Ovary (tissue), 9 donors: ENCODE data around the gene UBA3. TPM values are rescaled to one million over a fixed set of nuclear protein-coding genes. Genes with fewer than 3 reads are reported as not detected.

Source experiments
- DNase-seq, 5 donors: peaks; one replicate each; pipeline ENCODE4 v3.0.0-alpha.2; 2019 to 2020
- H3K27ac ChIP-seq, 2 donors: fragments of 200-600 bp; one replicate each; pipeline versions ENCODE4 v1.5.1 to v1.8.0; 2019 to 2022
- H3K27me3 ChIP-seq: fragments of 200-600 bp; one replicate; pipeline ENCODE4 v1.8.0; 2022
- H3K36me3 ChIP-seq: fragments of 200-600 bp; sonication (generic); one replicate; pipeline ENCODE4 v1.5.1; 2019
- H3K4me1 ChIP-seq: one replicate; pipeline ENCODE4 v1.8.1; 2013; ENCODE audit warnings: mild to moderate bottlenecking, moderate library complexity; ENCODE audit not compliant: insufficient read depth
- H3K4me3 ChIP-seq: fragments of 200-600 bp; sonication (generic); one replicate; pipeline ENCODE4 v1.5.1; 2017
- H3K9me3 ChIP-seq, 2 donors: fragments of 200-600 bp in 1 of 2; sonication (generic) in 1 of 2; one replicate each; pipeline versions ENCODE4 v1.5.1 to v1.8.1; 2013 to 2019; ENCODE audit warnings: mild to moderate bottlenecking in 1 of 2, moderate library complexity in 1 of 2
- CTCF ChIP-seq, 3 donors: fragments of 450-650 bp in 2 of 3; fragments of 200-600 bp in 1 of 3; IDR thresholded peaks; one replicate each; pipeline versions ENCODE4 v1.5.1 to v1.8.0; 2016 to 2022; ENCODE audit warnings: antibody characterized with exemption in 3 of 3, mild to moderate bottlenecking in 1 of 3
- EP300 ChIP-seq: sonication (generic); formaldehyde crosslinking; IDR thresholded peaks from one replicate; pipeline ENCODE4 v1.6.1; 2017; ENCODE audit warnings: antibody characterized with exemption
- POLR2A ChIP-seq: fragments of 450-650 bp; IDR thresholded peaks from one replicate; pipeline ENCODE4 v1.6.1; 2017; ENCODE audit warnings: antibody characterized with exemption, mild to moderate bottlenecking, moderate library complexity
- WGBS, 3 donors: extraction: QIAGEN DNeasy Blood & Tissue Kit in 1 of 3; methylation state at CpG; one replicate each; pipeline versions ENCODE4 v1.1.5 to v1.1.7; 2013 to 2017; 5-methylcytosine and 5-hydroxymethylcytosine counted together
- intact Hi-C, 4 donors: fragments of 100-400 bp; cut with DNase I; formaldehyde crosslinking; loops; one replicate each; pipeline versions ENCODE4 v1.11.0 to v1.15.1; 2022 to 2023
- polyA plus RNA-seq, 2 donors: library from polyadenylated mRNA; stranded (reverse); fragments of 200-250 nt in 1 of 2; fragments of 350-450 nt in 1 of 2; fragmentation: Illumina TruSeq in 1 of 2; extraction: RNeasy Lipid Tissue Mini Kit (QIAGEN cat#74804) in 1 of 2; gene quantifications; one replicate each; pipeline ENCODE4 v1.2.3, GENCODE V29; 2013 to 2014
- total RNA-seq, 7 donors: library from RNA; depleted of rRNA in 2 of 7; stranded (reverse); fragments of >200 nt in 2 of 7; fragmentation: NEBNext Ultra II Directional in 3 of 7; extraction: Animal tissue kit (Norgen Biotek cat#: 25700) in 3 of 7; gene quantifications; one replicate each; pipeline versions ENCODE4 v1.1.0 to v1.2.4, GENCODE V29; 2016 to 2023
- donor health status: DM: no; HTN: no; CAD: no; lungs with moderate emphysema.
- donor health status: DM: no; HTN: no; CAD: no.
- donor health status: Bipolar disorder and iron deficiency.
- donor health status: DM: yes; HTN: yes; CAD: no.
- donor health status: DM: no; HTN: no; CAD: no.
- donor health status: DM: yes; HTN: yes; CAD: no.

Gene UBA3
- total and polyA plus RNA-seq, 9 donors: 34.7 to 54.9 (median 47.7) TPM

- DNase-seq: no peak
- 30 to 34% (median 34%) methylated on average over 2 of the region's 2 CpGs for WGBS, 3 donors
- H3K27ac ChIP-seq: no peak overlapping the region
- no peaks in the 10 kb centered on the region for H3K36me3 ChIP-seq
- H3K4me1 ChIP-seq: peaks cover 13% of the 10 kb centered on the region
- TF ChIP-seq POLR2A: no peak
- TF ChIP-seq CTCF (IDR thresholded peaks at IDR 0.05): no peak
- no peak for TF ChIP-seq EP300
- no peaks in the 10 kb centered on the region for H3K27me3 ChIP-seq
- intact Hi-C loops: no loop called here
- peak overlapping the region; percentile 95 for H3K4me3 ChIP-seq
- no peaks in the 10 kb centered on the region for H3K9me3 ChIP-seq
Measured at GRCh38 chr3:69088063-69088462, 7.9 kb upstream of the UBA3 start.

- TF ChIP-seq EP300: no peak
- no peak for TF ChIP-seq CTCF (IDR thresholded peaks at IDR 0.05)
- TF ChIP-seq POLR2A: no peak
- Histone ChIP-seq H3K27me3 (no peaks in the 10 kb centered on the region), H3K4me1 (peaks cover 13% of the 10 kb centered on the region), H3K4me3 (peak overlapping the region; percentile 95), H3K36me3 (no peaks in the 10 kb centered on the region), H3K9me3 (no peaks in the 10 kb centered on the region), H3K27ac (peak overlapping the region; percentile 9 to 69)
- 83 to 91% (median 83%) methylated on average over 3 of the region's 3 CpGs for WGBS, 3 donors
- DNase-seq: no peak
- intact Hi-C loops: no loop called here
Measured at GRCh38 chr3:69087030-69087791, 7.0 kb upstream of the UBA3 start.

GRCh38 chr3:69085833-69086722, 5.9 kb upstream of the UBA3 start:
- Histone ChIP-seq H3K4me1 (peaks cover 13% of the 10 kb centered on the region), H3K4me3 (peak overlapping the region; percentile 95)

More at GRCh38 chr3:69085833-69086722, 5.9 kb upstream of the UBA3 start:
- H3K36me3 ChIP-seq: no peaks in the 10 kb centered on the region
- H3K9me3 ChIP-seq: no peaks in the 10 kb centered on the region
- TF ChIP-seq EP300 (no peak), POLR2A (no peak), CTCF (IDR thresholded peaks at IDR 0.05) (no peak)
- DNase-seq: peak; percentile 82 to 88 (median 87)
- no peaks in the 10 kb centered on the region for H3K27me3 ChIP-seq
- WGBS, 3 donors: 1 to 3% (median 1%) methylated on average over 8 of the region's 8 CpGs
- intact Hi-C loops: no loop called here
- H3K27ac ChIP-seq: peak overlapping the region; percentile 29 to 69
